ENCODE measurements around the gene SORBS2. TPM values are rescaled to one million over a fixed set of nuclear protein-coding genes. Genes with fewer than 3 reads are reported as not detected.
"Not testable (repeated sequence)": the region's sequence is repeated elsewhere in the genome, so short reads cannot be mapped to it uniquely, and the experiment has no call there.

The SORBS2 gene
- total RNA-seq, 1 experiment from 2014 or later: 17.4 TPM

DNA sequence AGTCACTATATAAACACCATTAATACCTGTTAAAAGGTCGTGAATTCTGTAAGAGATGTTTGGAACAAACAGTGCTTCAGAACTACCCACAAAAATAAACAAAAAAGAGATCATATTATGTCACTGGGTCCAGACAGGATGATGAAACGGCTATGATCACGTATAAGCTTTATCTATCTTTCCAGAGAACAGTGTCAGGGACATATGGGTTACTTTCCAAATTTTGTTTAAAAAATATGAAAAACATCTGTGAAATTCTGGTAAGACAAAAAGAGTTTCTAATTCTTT is 90.0 kb downstream of the SORBS2 start:
- Histone ChIP-seq H3K27me3 (replicated peaks) (no peaks in the 10 kb centered on the region), H3K4me3 (no peak overlapping the region), H3K4me1 (replicated peaks) (no peaks in the 10 kb centered on the region), H3K36me3 (no peaks in the 10 kb centered on the region), H3K9me3 (replicated peaks) (no peaks in the 10 kb centered on the region), H3K27ac (no peak overlapping the region)
- no peak for DNase-seq (ENCODE audit: low read depth in 1 of 2, low spot score in 2 of 2)

DNA sequence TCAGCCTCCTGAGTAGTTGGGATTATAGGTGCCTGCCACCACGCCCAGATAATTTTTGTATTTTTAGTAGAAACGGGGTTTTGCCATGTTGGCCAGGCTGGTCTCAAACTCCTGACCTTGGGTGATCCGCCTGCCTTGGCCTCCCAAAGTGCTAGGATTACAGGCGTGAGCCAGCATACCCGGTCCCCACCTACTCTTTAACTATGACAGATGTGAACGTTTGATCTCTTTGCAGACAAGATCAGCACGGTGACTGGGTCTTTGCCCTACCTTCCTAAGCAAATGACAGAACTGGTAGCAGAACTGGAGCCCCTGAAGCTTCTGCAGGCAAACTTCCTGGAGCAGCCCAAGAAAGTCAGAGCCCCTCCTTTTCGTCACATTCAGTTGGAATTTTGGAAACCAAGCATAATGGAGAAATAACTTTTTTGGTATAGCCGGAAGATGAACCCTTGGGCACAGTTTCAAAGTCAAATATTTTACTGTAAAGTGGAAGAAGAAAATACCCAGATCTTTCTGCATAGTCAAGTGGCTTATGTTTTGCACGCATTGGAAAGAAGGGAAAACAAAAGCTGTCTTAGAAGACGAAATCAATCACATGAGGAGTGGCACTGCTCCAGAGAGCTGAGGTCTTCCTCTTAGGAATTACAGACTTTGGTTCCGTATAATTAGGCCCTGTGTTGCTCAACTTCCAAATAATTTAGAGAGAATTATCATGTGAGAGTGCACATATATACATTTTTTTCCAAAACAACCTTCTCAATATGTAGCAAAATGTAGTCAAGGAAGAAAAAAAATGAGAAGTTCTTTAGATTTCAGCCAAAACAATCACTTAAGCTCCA is 90.6 kb downstream of the SORBS2 start:
- DNase-seq (ENCODE audit: low read depth in 1 of 2, low spot score in 2 of 2): no peak
- Histone ChIP-seq H3K36me3 (no peaks in the 10 kb centered on the region), H3K4me1 (replicated peaks) (no peaks in the 10 kb centered on the region), H3K9me3 (replicated peaks) (no peaks in the 10 kb centered on the region), H3K27me3 (replicated peaks) (no peaks in the 10 kb centered on the region), H3K27ac (no peak overlapping the region), H3K4me3 (no peak overlapping the region)

DNA sequence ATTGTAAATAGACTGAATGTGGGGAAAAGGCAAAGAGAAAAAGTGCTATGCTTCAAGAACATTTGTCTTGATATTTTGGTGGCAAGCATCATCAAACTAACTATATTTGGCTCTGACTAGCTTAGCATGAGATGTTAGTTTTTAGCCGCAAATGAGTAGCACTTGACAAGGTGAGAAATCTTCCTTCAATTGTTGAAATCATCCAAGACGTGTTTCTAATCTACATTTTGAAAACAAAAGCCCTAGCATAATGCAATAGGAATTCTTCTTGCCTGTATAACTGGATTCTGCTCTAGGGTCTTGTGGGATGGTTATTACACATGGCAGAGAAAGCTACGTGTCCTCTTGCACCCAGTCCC is 92.5 kb downstream of the SORBS2 start:
- no peaks in the 10 kb centered on the region for H3K27me3 ChIP-seq (replicated peaks)
- no peak overlapping the region for H3K27ac ChIP-seq
- no peak for DNase-seq (ENCODE audit: low read depth in 1 of 2, low spot score in 2 of 2)
- H3K4me1 ChIP-seq (replicated peaks): no peaks in the 10 kb centered on the region
- H3K9me3 ChIP-seq (replicated peaks): no peaks in the 10 kb centered on the region
- H3K4me3 ChIP-seq: no peak overlapping the region
- no peaks in the 10 kb centered on the region for H3K36me3 ChIP-seq

DNA sequence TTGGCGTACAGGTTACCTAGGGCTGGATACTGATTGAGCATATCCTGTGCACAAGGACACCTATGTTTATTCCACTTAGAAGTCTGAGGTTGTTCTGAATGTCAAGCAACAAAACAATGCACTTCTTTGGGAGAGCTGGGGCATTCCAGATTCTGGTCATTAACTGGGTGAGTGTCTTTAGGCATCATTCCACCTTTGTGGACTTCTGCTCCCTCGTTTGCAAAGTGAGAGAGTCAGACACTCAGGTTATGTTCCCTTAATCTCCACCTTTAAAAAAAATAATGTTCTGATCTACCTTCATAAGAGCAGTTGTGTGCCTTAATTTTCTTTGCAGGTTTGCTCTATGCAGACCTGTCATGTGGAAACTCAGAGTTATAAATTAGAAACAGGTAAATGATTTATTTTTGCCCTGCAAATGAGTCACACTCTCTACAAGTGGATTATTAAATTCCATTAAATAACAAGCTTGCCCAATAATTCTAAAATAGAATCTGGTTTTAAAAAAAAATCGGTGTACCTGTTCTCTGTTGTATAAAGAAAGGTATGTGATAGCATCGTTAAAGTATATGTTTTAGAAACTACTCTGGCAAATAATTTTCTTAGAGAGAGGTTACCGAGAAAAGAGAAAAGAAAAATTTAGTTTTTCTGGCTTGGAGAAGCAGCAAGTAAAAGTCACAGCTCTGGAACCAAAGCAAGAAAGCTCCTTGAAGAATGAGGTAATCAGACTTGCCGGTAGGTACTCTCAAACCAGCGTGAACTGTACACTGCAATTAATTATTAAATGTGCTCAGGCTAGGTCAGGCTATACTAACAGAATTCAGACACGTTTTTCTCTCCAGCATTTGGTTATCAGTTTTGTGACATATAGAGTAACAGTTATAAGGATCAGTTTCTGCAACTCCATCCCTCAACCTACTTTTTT is 93.2 kb downstream of the SORBS2 start:
- no peaks in the 10 kb centered on the region for H3K27me3 ChIP-seq (replicated peaks)
- no peak for DNase-seq (ENCODE audit: low read depth in 1 of 2, low spot score in 2 of 2)
- H3K9me3 ChIP-seq (replicated peaks): no peaks in the 10 kb centered on the region
- no peak overlapping the region for H3K4me3 ChIP-seq
- H3K4me1 ChIP-seq (replicated peaks): no peaks in the 10 kb centered on the region
- H3K27ac ChIP-seq: no peak overlapping the region
- no peaks in the 10 kb centered on the region for H3K36me3 ChIP-seq

DNA sequence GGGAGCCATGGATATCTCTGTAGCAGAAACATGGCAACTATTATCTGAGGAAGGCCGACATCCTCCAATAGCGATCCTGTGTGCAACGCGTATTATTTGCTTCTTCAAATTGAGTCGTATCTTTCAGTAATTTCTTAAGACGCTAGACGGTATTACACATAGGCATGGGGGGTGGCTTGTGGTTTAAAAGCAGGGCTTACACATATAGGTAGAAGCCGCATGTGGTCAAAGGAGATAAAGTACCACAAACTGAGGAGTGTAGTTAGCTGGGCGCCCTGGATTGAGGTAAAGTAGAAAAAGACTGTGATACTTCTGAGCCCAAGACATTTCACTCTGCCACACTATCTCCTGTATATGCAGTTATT is 94.6 kb downstream of the SORBS2 start:
- Histone ChIP-seq H3K4me1 (replicated peaks) (no peaks in the 10 kb centered on the region), H3K27ac (no peak overlapping the region)
- DNase-seq (ENCODE audit: low read depth in 1 of 2, low spot score in 2 of 2): no peak

GRCh38 chr4:185716577-185717376 is 95.2 kb downstream of the SORBS2 start:
- DNase-seq (ENCODE audit: low read depth in 1 of 2, low spot score in 2 of 2): no peak
- H3K4me3 ChIP-seq: no peak overlapping the region
- no peaks in the 10 kb centered on the region for H3K36me3 ChIP-seq
- no peaks in the 10 kb centered on the region for H3K9me3 ChIP-seq (replicated peaks)
- H3K27me3 ChIP-seq (replicated peaks): no peaks in the 10 kb centered on the region
- no peak overlapping the region for H3K27ac ChIP-seq
- H3K4me1 ChIP-seq (replicated peaks): no peaks in the 10 kb centered on the region

More for the DNA sequence above, 94.6 kb downstream of the SORBS2 start:
- Histone ChIP-seq H3K27me3 (replicated peaks) (no peaks in the 10 kb centered on the region), H3K4me3 (no peak overlapping the region), H3K36me3 (no peaks in the 10 kb centered on the region), H3K9me3 (replicated peaks) (no peaks in the 10 kb centered on the region)

DNA sequence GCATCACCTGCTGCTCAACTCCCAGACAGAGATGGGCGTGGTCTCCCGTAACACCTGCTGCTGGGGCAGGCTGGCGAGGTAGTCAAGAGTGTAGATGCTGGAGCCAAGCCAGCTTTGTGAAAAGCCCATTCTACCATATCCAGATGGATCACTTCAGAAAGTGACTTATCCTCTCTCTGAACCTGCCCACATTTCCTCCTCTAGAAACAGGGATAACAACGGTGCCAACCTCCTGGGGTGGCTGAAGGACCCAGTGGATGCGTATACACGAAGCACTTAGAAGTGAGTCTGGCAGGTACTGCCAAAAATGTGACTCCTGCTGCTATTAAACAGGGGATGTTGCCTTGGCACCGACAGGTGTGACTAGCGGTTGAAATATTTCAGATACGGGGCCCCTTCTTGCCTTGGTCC is 95.8 kb downstream of the SORBS2 start:
- Histone ChIP-seq H3K9me3 (replicated peaks) (no peaks in the 10 kb centered on the region), H3K36me3 (no peaks in the 10 kb centered on the region), H3K27ac (no peak overlapping the region)

GRCh38 chr4:185714524-185714923 is 97.5 kb downstream of the SORBS2 start:
- DNase-seq (ENCODE audit: low read depth in 1 of 2, low spot score in 2 of 2); H3K36me3 ChIP-seq; H3K27me3 ChIP-seq (replicated peaks); H3K4me3 ChIP-seq; H3K27ac ChIP-seq; H3K4me1 ChIP-seq (replicated peaks); H3K9me3 ChIP-seq (replicated peaks): not testable (repeated sequence)

More for the DNA sequence above, 95.8 kb downstream of the SORBS2 start:
- Histone ChIP-seq H3K4me3 (no peak overlapping the region), H3K4me1 (replicated peaks) (no peaks in the 10 kb centered on the region), H3K27me3 (replicated peaks) (no peaks in the 10 kb centered on the region)
- no peak for DNase-seq (ENCODE audit: low read depth in 1 of 2, low spot score in 2 of 2)

- Histone ChIP-seq H3K4me1 (replicated peaks) (peaks cover 6% of the 10 kb centered on the region), H3K36me3 (0 out of 2 replicates have a peak, but pooled peaks cover 3% of the 10 kb centered on the region), H3K4me3 (no peak overlapping the region), H3K27me3 (replicated peaks) (no peaks in the 10 kb centered on the region), H3K27ac (no peak overlapping the region), H3K9me3 (replicated peaks) (no peaks in the 10 kb centered on the region)
- DNase-seq (ENCODE audit: low read depth in 1 of 2, low spot score in 2 of 2): no peak
Measured at GRCh38 chr4:185713731-185714130, 98.3 kb downstream of the SORBS2 start.

GRCh38 chr4:185713272-185713671 is 98.7 kb downstream of the SORBS2 start:
- no peak for DNase-seq (ENCODE audit: low read depth in 1 of 2, low spot score in 2 of 2)
- H3K27me3 ChIP-seq (replicated peaks): no peaks in the 10 kb centered on the region
- H3K27ac ChIP-seq: no peak overlapping the region
- peaks cover 10% of the 10 kb centered on the region for H3K4me1 ChIP-seq (replicated peaks)
- H3K4me3 ChIP-seq: no peak overlapping the region
- H3K36me3 ChIP-seq: 0 out of 2 replicates have a peak, but pooled peaks cover 3% of the 10 kb centered on the region
- no peaks in the 10 kb centered on the region for H3K9me3 ChIP-seq (replicated peaks)

- no peak for DNase-seq (ENCODE audit: low read depth in 1 of 2, low spot score in 2 of 2)
- Histone ChIP-seq H3K9me3 (replicated peaks) (no peaks in the 10 kb centered on the region), H3K36me3 (0 out of 2 replicates have a peak, but pooled peaks cover 3% of the 10 kb centered on the region), H3K27me3 (replicated peaks) (no peaks in the 10 kb centered on the region), H3K4me1 (replicated peaks) (peaks cover 17% of the 10 kb centered on the region), H3K27ac (no peak overlapping the region), H3K4me3 (no peak overlapping the region)
Measured at GRCh38 chr4:185712350-185713024, 99.5 kb downstream of the SORBS2 start.

GRCh38 chr4:185711726-185712125 is 100.3 kb downstream of the SORBS2 start:
- Histone ChIP-seq H3K27me3 (replicated peaks) (no peaks in the 10 kb centered on the region), H3K4me3 (no peak overlapping the region), H3K4me1 (replicated peaks) (peaks cover 18% of the 10 kb centered on the region), H3K9me3 (replicated peaks) (no peaks in the 10 kb centered on the region), H3K27ac (no peak overlapping the region), H3K36me3 (0 out of 2 replicates have a peak, but pooled peaks cover 3% of the 10 kb centered on the region)
- DNase-seq (ENCODE audit: low read depth in 1 of 2, low spot score in 2 of 2): no peak

DNA sequence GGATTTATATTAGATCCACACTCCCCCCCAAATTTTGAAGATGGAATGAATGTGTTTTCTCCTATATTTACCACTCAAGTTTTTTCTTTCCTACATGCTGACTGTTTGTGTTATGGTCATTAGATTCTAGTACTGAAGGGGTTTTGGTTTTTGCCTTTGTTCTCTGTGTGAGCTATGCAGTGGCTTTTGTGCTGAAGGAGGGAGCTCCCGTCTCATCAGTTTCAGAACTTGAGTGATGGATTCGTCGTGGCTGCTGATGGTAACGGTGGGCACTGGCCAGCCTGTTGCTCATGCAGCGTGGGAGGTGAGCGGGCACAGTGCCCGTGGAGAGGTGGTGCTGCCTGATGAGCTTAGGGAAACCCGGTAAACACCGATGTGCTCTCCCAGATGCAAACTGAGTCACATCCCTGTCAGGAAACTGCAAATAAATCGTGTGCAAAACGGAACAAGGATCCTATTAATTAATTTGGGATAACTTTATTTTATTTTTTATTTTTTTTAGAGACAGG is 101.5 kb downstream of the SORBS2 start:
- no peak for DNase-seq (ENCODE audit: low read depth in 1 of 2, low spot score in 2 of 2)
- Histone ChIP-seq H3K27ac (no peak overlapping the region), H3K4me3 (no peak overlapping the region), H3K36me3 (0 out of 2 replicates have a peak, but pooled peaks cover 3% of the 10 kb centered on the region), H3K27me3 (replicated peaks) (no peaks in the 10 kb centered on the region), H3K9me3 (replicated peaks) (no peaks in the 10 kb centered on the region; the same call in 1 of the 2 replicates), H3K4me1 (replicated peaks) (peaks cover 18% of the 10 kb centered on the region)
